ENCODE results near the gene BAHCC1. TPM values are rescaled to one million over a fixed set of nuclear protein-coding genes. Genes with fewer than 3 reads are reported as not detected.

BAHCC1 gene
- total RNA-seq, 3 donors from 2014 or later, result 7.4 to 17.0 (median 11.7) TPM

- no peaks in the 10 kb centered on the region for H3K4me1 ChIP-seq
- no peak for DNase-seq (ENCODE audit: low spot score in 2 of 2)
- no peak for TF ChIP-seq POLR2A (IDR thresholded peaks at IDR 0.05)
- TF ChIP-seq, protein P1, sequence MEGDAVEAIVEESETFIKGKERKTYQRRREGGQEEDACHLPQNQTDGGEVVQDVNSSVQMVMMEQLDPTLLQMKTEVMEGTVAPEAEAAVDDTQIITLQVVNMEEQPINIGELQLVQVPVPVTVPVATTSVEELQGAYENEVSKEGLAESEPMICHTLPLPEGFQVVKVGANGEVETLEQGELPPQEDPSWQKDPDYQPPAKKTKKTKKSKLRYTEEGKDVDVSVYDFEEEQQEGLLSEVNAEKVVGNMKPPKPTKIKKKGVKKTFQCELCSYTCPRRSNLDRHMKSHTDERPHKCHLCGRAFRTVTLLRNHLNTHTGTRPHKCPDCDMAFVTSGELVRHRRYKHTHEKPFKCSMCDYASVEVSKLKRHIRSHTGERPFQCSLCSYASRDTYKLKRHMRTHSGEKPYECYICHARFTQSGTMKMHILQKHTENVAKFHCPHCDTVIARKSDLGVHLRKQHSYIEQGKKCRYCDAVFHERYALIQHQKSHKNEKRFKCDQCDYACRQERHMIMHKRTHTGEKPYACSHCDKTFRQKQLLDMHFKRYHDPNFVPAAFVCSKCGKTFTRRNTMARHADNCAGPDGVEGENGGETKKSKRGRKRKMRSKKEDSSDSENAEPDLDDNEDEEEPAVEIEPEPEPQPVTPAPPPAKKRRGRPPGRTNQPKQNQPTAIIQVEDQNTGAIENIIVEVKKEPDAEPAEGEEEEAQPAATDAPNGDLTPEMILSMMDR (IDR thresholded peaks at IDR 0.05), result no peak
- TF ChIP-seq POLR2AphosphoS5 (IDR thresholded peaks at IDR 0.05), result no peak
- H3K36me3 ChIP-seq, result no peaks in the 10 kb centered on the region
- H3K27ac ChIP-seq, result no peak overlapping the region
- intact Hi-C loops (cut with DNase I; ENCODE audit: low total_unique reads), result no loop called here
- H3K4me3 ChIP-seq, result no peak overlapping the region
- no peaks in the 10 kb centered on the region for H3K9me3 ChIP-seq
- no peaks in the 10 kb centered on the region for H3K27me3 ChIP-seq
These were observed 96.9 kb downstream of the BAHCC1 start for GRCh38 chr17:81492202-81492601.

- Histone ChIP-seq H3K4me1 (no peaks in the 10 kb centered on the region), H3K27ac (no peak overlapping the region), H3K9me3 (no peaks in the 10 kb centered on the region), H3K36me3 (no peaks in the 10 kb centered on the region), H3K4me3 (no peak overlapping the region), H3K27me3 (no peaks in the 10 kb centered on the region)
- TF ChIP-seq POLR2AphosphoS5 (IDR thresholded peaks at IDR 0.05) (no peak), POLR2A (IDR thresholded peaks at IDR 0.05) (no peak)
- TF ChIP-seq, protein P1 (IDR thresholded peaks at IDR 0.05), result no peak
- intact Hi-C loops (cut with DNase I; ENCODE audit: low total_unique reads), result no loop called here
- no peak for DNase-seq (ENCODE audit: low spot score in 2 of 2)
These were observed 97.4 kb downstream of the BAHCC1 start for GRCh38 chr17:81492706-81493105.

DNA sequence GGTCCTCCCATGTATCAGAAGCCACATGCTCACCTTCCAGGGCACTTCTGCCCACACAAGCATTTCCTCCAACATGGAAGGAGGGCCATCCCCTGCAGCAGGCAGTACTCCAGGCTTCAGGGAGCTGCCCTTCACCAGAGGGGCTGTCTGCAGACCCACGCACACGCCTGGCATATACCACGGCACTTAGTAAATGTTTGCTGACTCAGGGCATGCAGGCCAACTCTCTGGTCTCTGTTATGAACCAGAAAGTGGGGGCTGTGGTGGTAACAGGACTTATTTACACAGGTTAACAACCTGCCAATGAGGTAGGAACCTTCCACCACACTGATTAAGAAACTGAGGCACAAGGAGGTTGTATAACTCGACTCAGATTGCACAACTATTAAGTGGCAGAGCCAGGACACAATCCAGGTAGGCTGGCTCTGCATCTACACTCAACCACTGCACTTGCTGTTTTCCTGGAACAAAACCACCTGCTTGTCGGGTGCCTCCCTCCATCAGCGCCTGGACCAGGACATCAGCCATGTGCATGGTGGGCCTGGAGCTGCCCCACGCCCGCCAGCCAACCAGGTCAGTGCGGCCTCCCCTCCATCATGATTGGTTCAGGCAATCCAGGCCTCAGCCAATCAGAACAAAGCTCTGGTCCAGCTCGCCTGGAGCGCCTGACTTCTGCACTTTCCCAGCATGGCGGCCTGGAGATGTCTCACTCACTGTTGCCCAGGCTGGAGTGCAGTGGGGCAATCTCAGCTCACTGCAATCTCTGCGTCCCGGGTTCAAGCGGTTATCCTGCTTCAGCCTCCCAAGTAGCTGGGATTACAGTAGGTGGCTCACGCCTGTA is 98.2 kb downstream of the BAHCC1 start:
- no peak overlapping the region for H3K4me3 ChIP-seq
- no peaks in the 10 kb centered on the region for H3K4me1 ChIP-seq
- H3K9me3 ChIP-seq, result no peaks in the 10 kb centered on the region
- no peak overlapping the region for H3K27ac ChIP-seq
- intact Hi-C loops (cut with DNase I; ENCODE audit: low total_unique reads), result no loop called here
- H3K27me3 ChIP-seq, result no peaks in the 10 kb centered on the region
- no peaks in the 10 kb centered on the region for H3K36me3 ChIP-seq
- DNase-seq (ENCODE audit: low spot score in 2 of 2), result no peak
- no peak for TF ChIP-seq POLR2A (IDR thresholded peaks at IDR 0.05)
- TF ChIP-seq, protein P1 (IDR thresholded peaks at IDR 0.05), result no peak

GRCh38 chr17:81494626-81495377 is 99.5 kb downstream of the BAHCC1 start:
- DNase-seq (ENCODE audit: low spot score in 2 of 2), result no peak
- intact Hi-C loops (cut with DNase I; ENCODE audit: low total_unique reads), result no loop called here

More at GRCh38 chr17:81494626-81495377, 99.5 kb downstream of the BAHCC1 start:
- no peaks in the 10 kb centered on the region for H3K9me3 ChIP-seq
- TF ChIP-seq, protein P1 (IDR thresholded peaks at IDR 0.05), result no peak
- TF ChIP-seq POLR2AphosphoS5 (IDR thresholded peaks at IDR 0.05) (no peak), POLR2A (IDR thresholded peaks at IDR 0.05) (no peak)
- no peak overlapping the region for H3K27ac ChIP-seq
- H3K4me1 ChIP-seq, result no peaks in the 10 kb centered on the region
- no peaks in the 10 kb centered on the region for H3K27me3 ChIP-seq
- no peak overlapping the region for H3K4me3 ChIP-seq
- H3K36me3 ChIP-seq, result no peaks in the 10 kb centered on the region
